HG03045 (cell line): ENCODE measurements around the gene BCOR.

ENCODE experiments used
- ATAC-seq: cut with Tn5 transposase; IDR thresholded peaks from one replicate; pipeline ENCODE4 v1.9.1; 2021; ENCODE audit warnings: mild to moderate bottlenecking, moderate library complexity; ENCODE audit not compliant: unreplicated experiment

The BCOR gene

GRCh38 chrX:40116925-40117324 lies 19.2 kb upstream of the BCOR start:
- no peak for ATAC-seq

GRCh38 chrX:40112996-40113395 lies 15.2 kb upstream of the BCOR start:
- ATAC-seq = no peak

- no peak for ATAC-seq
These were observed 14.1 kb upstream of the BCOR start for GRCh38 chrX:40111868-40112267.

- no peak for ATAC-seq
These were observed 11.7 kb upstream of the BCOR start for GRCh38 chrX:40109288-40110008.

- ATAC-seq = no peak
These were observed 11.2 kb upstream of the BCOR start for GRCh38 chrX:40108959-40109287.

- no peak for ATAC-seq
These were observed 10.6 kb upstream of the BCOR start for GRCh38 chrX:40108162-40108958.

GRCh38 chrX:40107291-40108161 lies 9.8 kb upstream of the BCOR start:
- no peak for ATAC-seq

- ATAC-seq = no peak
These were observed 9.0 kb upstream of the BCOR start for GRCh38 chrX:40106676-40107290.

- no peak for ATAC-seq
These were observed 8.3 kb upstream of the BCOR start for GRCh38 chrX:40105835-40106675.

GRCh38 chrX:40104985-40105834 lies 7.5 kb upstream of the BCOR start:
- peak; percentile 41 for ATAC-seq

- peak; percentile 38 for ATAC-seq
These were observed 6.8 kb upstream of the BCOR start for GRCh38 chrX:40104630-40104984.

GRCh38 chrX:40103565-40104323 lies 6.0 kb upstream of the BCOR start:
- ATAC-seq = no peak

- ATAC-seq = no peak
These were observed 4.9 kb upstream of the BCOR start for GRCh38 chrX:40102393-40103381.

GRCh38 chrX:40101430-40101802 lies 3.7 kb upstream of the BCOR start:
- ATAC-seq = no peak

GRCh38 chrX:40100537-40101429 lies 3.0 kb upstream of the BCOR start:
- ATAC-seq = no peak

- ATAC-seq = no peak
These were observed 2.4 kb upstream of the BCOR start for GRCh38 chrX:40100141-40100536.
